B cell (primary cell): ENCODE data around the gene GPR158.

Experiments used
- CTCF ChIP-seq: fragments of 200-600 bp; IDR thresholded peaks from one replicate; pipeline ENCODE4 v1.8.0; 2022; ENCODE audit warnings: antibody characterized with exemption, mild to moderate bottlenecking
- EZH2 ChIP-seq: IDR thresholded peaks from 2 replicates; pipeline ENCODE4 v1.6.1; 2012; ENCODE audit warnings: borderline replicate concordance, low read depth, mild to moderate bottlenecking, moderate library complexity, low read length; ENCODE audit not compliant: insufficient read depth, poor library complexity, severe bottlenecking

DNA sequence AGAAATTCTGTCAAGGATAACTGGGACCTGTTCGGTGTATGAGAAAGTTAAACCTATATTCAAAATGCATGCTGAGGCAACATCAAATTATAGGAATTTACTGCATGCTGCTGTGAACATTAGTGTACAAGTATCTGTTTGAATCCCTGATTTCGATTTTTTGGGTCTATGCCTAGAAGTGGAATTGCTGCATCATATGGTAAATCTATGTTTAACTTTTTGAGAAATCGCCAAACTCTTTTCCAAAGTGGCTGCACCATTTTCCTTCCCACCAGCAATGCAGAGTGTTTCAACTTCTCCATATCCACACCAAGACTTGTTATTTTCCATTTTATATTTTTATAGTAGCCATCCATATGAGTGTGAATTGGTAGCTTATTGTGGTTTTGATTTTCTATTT lies 306.7 kb downstream of the GPR158 start:
- TF ChIP-seq CTCF (no peak), EZH2 (no peak)
